Measurements from ENCODE around the gene TRABD2B.
A peak's percentile ranks its signal among the peaks of the same experiment; 100 is the strongest.

Gene TRABD2B

DNA sequence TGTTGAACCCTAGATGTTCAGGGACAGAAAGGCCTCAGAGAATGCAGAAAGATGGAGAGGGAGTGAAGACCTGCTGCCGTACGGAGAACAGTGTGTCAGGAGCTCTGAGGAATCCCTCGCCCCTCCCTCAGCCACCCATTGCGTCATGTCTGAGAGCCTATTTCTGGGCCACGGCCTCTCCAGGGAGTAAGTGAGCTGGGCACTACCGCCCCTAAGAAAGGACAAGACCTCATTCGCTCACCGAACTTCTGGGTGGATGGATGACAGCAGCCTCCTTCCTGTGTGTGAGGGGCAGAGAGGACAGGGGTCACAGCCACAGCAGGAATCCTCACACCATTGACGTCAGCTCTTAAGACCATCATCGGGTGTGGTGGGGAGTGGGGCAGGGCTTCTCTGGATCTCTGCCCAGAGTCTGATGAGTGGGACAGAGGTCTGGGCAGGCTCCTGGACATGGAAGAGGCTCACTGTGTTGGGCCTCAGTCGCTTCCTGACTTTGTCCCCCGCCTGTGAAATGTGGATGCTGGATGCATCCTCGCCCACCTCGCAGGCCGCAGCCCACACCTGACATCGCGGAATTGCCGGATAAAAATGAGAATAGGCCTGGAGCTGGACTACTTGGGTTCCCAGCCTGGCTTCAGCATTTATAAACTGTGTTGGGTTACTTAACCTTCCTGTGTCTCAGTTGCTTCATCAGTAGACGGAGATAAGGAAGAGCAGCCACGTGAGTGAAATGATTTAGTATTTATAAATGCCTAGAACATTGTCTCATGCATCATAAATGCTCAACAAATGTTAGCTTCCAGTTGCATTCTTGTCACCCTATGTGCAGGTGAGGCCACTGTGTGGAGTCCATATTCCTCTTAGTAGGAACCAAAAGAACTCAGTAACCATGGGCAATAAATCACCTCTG, 238.6 kb downstream of the TRABD2B start:
- Histone ChIP-seq H3K9ac (ENCODE audit: low read length) (no peak overlapping the region), H2BK12ac (ENCODE audit: low read length in 2 of 2) (no peak overlapping the region), H4K91ac (ENCODE audit: low read length) (no peak overlapping the region), H3K4me3 (ENCODE audit: insufficient read depth in 1 of 2, low read depth in 1 of 2, low read length in 2 of 2) (no peak overlapping the region), H3K14ac (ENCODE audit: low read length in 2 of 2) (no peak overlapping the region), H4K8ac (ENCODE audit: low read length) (no peak overlapping the region), H3K79me1 (replicated peaks; ENCODE audit: low read length, poor library complexity, severe bottlenecking) (no peaks in the 10 kb centered on the region), H3K4me1 (ENCODE audit: control insufficient read depth, insufficient read depth, low read depth, low read length) (no peaks in the 10 kb centered on the region), H3K4ac (ENCODE audit: low read depth in 1 of 2, low read length in 2 of 2) (no peak overlapping the region), H3K9me3 (ENCODE audit: control insufficient read depth, low read length) (no peaks in the 10 kb centered on the region), H2BK120ac (ENCODE audit: low read depth, low read length) (no peak overlapping the region), H3K18ac (ENCODE audit: low read depth in 1 of 2, low read length in 2 of 2) (no peak overlapping the region), H2BK15ac (ENCODE audit: low read depth, poor library complexity, severe bottlenecking) (no peak overlapping the region), H3K4me2 (ENCODE audit: low read length, poor library complexity, severe bottlenecking) (no peak overlapping the region), H2AFZ (ENCODE audit: low read depth, low read length) (no peak overlapping the region), H3K23ac (ENCODE audit: low read length in 2 of 2) (no peak overlapping the region), H3K36me3 (ENCODE audit: control insufficient read depth in 1 of 2, insufficient read depth in 2 of 2, low read depth in 1 of 2, low read length in 2 of 2) (no peaks in the 10 kb centered on the region), H2AK5ac (ENCODE audit: low read length, severe bottlenecking) (no peak overlapping the region), H2BK5ac (ENCODE audit: low read depth, low read length, poor library complexity, severe bottlenecking) (no peak overlapping the region), H3K27me3 (ENCODE audit: control insufficient read depth in 1 of 2, insufficient read depth in 1 of 2, low read length in 2 of 2) (peaks cover 0 to 74% of the 10 kb centered on the region in 2 experiments), H3K27ac (ENCODE audit: low read length, poor library complexity, severe bottlenecking) (no peak overlapping the region)
- WGBS = 78% methylated on average over 19 of the region's 20 CpGs
- DNase-seq = peak; percentile 17

DNA sequence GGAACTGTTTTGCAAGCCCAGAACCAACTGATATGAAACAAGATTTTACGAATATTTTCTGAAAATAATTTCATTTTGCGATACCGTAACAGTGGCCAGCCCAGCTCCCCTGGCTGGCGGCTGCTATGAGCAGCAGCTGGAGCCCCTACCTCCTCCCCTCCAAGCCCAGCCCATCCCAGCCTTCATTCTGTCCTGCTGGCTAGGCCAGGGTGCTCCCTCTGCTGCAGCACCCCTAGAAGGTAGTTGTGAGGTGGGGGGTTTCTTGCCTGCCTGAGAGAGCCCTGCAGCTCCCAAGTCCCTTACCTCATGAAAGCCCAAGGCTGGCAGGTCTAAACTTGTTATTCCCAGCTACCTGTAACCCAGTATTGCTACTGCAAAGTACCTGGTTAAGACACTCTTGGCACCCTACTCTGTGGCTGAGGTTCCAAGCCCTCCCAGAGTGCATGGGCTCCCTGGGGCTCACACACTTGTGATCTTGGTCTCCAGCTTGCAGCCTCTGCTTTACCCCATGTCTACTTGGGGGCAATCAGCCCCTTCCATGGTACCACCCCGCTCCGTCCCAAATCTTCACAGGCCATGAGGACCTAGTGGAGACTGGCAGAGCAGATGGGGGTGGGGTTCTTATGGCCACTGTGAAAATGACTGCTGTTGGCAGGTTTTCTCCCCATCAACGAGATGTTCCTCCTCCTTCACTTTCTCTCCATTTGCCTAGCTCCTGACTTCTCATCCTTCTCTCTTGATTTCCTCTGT, 239.8 kb downstream of the TRABD2B start:
- Histone ChIP-seq H4K8ac (ENCODE audit: low read length) (no peak overlapping the region), H3K79me1 (replicated peaks; ENCODE audit: low read length, poor library complexity, severe bottlenecking) (no peaks in the 10 kb centered on the region), H3K18ac (ENCODE audit: low read depth in 1 of 2, low read length in 2 of 2) (no peak overlapping the region), H2BK5ac (ENCODE audit: low read depth, low read length, poor library complexity, severe bottlenecking) (no peak overlapping the region), H3K4me3 (ENCODE audit: insufficient read depth in 1 of 2, low read depth in 1 of 2, low read length in 2 of 2) (no peak overlapping the region), H2BK15ac (ENCODE audit: low read depth, poor library complexity, severe bottlenecking) (no peak overlapping the region), H3K4ac (ENCODE audit: low read depth in 1 of 2, low read length in 2 of 2) (no peak overlapping the region), H2AK5ac (ENCODE audit: low read length, severe bottlenecking) (no peak overlapping the region), H3K9me3 (ENCODE audit: control insufficient read depth, low read length) (no peaks in the 10 kb centered on the region), H3K23ac (ENCODE audit: low read length in 2 of 2) (no peak overlapping the region), H3K4me1 (ENCODE audit: control insufficient read depth, insufficient read depth, low read depth, low read length) (no peaks in the 10 kb centered on the region), H4K91ac (ENCODE audit: low read length) (no peak overlapping the region), H2AFZ (ENCODE audit: low read depth, low read length) (no peak overlapping the region), H3K9ac (ENCODE audit: low read length) (no peak overlapping the region), H3K27me3 (ENCODE audit: control insufficient read depth in 1 of 2, insufficient read depth in 1 of 2, low read length in 2 of 2) (peaks cover 0 to 68% of the 10 kb centered on the region in 2 experiments), H2BK120ac (ENCODE audit: low read depth, low read length) (no peak overlapping the region), H3K4me2 (ENCODE audit: low read length, poor library complexity, severe bottlenecking) (no peak overlapping the region), H3K27ac (ENCODE audit: low read length, poor library complexity, severe bottlenecking) (no peak overlapping the region), H3K14ac (ENCODE audit: low read length in 2 of 2) (no peak overlapping the region), H3K36me3 (ENCODE audit: control insufficient read depth in 1 of 2, insufficient read depth in 2 of 2, low read depth in 1 of 2, low read length in 2 of 2) (no peaks in the 10 kb centered on the region), H2BK12ac (ENCODE audit: low read length in 2 of 2) (no peak overlapping the region)
- no peak for DNase-seq
- 77% methylated on average over 7 of the region's 7 CpGs for WGBS

DNA sequence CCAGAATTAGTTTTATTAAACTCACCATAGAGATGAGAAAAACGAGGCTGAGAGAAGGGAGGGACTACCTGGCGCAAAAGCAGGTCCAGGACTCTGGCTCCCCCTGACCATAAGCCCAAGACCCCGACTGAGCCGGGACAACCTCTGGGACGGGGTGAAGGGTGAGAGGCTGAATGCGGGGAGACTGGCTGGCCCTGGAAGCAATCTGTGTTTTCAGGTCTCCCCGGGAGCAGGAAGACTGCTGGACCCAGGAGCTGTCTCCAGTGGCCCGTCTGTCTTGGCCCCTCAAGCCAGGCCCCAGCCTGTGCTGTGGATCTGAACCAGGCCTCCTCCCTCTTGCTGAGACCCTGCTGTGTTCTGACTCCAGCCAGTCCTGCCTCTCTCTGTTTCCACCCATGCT, 240.8 kb downstream of the TRABD2B start:
- 74% methylated on average over 8 of the region's 8 CpGs for WGBS
- no peaks in the 10 kb centered on the region for H3K79me1 ChIP-seq (replicated peaks; ENCODE audit: low read length, poor library complexity, severe bottlenecking)
- H2BK12ac ChIP-seq (ENCODE audit: low read length in 2 of 2) = no peak overlapping the region
- H2AFZ ChIP-seq (ENCODE audit: low read depth, low read length) = no peak overlapping the region
- H3K4me1 ChIP-seq (ENCODE audit: control insufficient read depth, insufficient read depth, low read depth, low read length) = no peaks in the 10 kb centered on the region
- H3K14ac ChIP-seq (ENCODE audit: low read length in 2 of 2) = no peak overlapping the region
- no peak overlapping the region for H2BK15ac ChIP-seq (ENCODE audit: low read depth, poor library complexity, severe bottlenecking)
- no peak overlapping the region for H3K18ac ChIP-seq (ENCODE audit: low read depth in 1 of 2, low read length in 2 of 2)
- no peak overlapping the region for H3K4me3 ChIP-seq (ENCODE audit: insufficient read depth in 1 of 2, low read depth in 1 of 2, low read length in 2 of 2)
- no peak overlapping the region for H3K27ac ChIP-seq (ENCODE audit: low read length, poor library complexity, severe bottlenecking)
- DNase-seq = no peak
- no peak overlapping the region for H3K23ac ChIP-seq (ENCODE audit: low read length in 2 of 2)
- no peaks in the 10 kb centered on the region for H3K9me3 ChIP-seq (ENCODE audit: control insufficient read depth, low read length)
- H3K9ac ChIP-seq (ENCODE audit: low read length) = no peak overlapping the region
- no peak overlapping the region for H3K4me2 ChIP-seq (ENCODE audit: low read length, poor library complexity, severe bottlenecking)
- no peak overlapping the region for H4K91ac ChIP-seq (ENCODE audit: low read length)
- no peak overlapping the region for H4K8ac ChIP-seq (ENCODE audit: low read length)
- H2AK5ac ChIP-seq (ENCODE audit: low read length, severe bottlenecking) = no peak overlapping the region
- H3K27me3 ChIP-seq (ENCODE audit: control insufficient read depth in 1 of 2, insufficient read depth in 1 of 2, low read length in 2 of 2) = peaks cover 3 to 60% of the 10 kb centered on the region in 2 experiments
- H2BK120ac ChIP-seq (ENCODE audit: low read depth, low read length) = no peak overlapping the region
- H3K36me3 ChIP-seq (ENCODE audit: control insufficient read depth in 1 of 2, insufficient read depth in 2 of 2, low read depth in 1 of 2, low read length in 2 of 2) = no peaks in the 10 kb centered on the region
- no peak overlapping the region for H3K4ac ChIP-seq (ENCODE audit: low read depth in 1 of 2, low read length in 2 of 2)
- H2BK5ac ChIP-seq (ENCODE audit: low read depth, low read length, poor library complexity, severe bottlenecking) = no peak overlapping the region

DNA sequence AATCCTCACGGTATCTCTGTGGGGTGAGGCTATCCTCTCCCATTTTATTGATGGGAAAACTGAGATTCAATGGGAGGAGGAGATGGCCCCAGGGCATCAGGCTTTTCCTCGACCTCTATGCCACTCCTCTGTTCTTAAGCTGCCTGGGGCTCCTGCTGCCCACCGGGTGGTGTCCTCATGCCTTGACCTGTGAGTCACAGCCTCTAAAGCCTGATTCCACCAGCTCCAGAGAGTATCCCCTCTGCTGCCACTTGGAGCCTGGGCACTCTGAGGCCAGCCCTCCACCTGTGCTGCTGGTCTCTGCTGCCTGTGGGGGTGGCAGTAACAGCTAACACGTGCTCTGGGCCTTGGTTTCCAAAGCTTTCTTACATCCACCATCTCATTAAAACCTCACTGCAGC, 241.2 kb downstream of the TRABD2B start:
- H3K4me1 ChIP-seq (ENCODE audit: control insufficient read depth, insufficient read depth, low read depth, low read length) = no peaks in the 10 kb centered on the region
- H2BK12ac ChIP-seq (ENCODE audit: low read length in 2 of 2) = no peak overlapping the region
- H3K18ac ChIP-seq (ENCODE audit: low read depth in 1 of 2, low read length in 2 of 2) = no peak overlapping the region
- no peak overlapping the region for H3K4me3 ChIP-seq (ENCODE audit: insufficient read depth in 1 of 2, low read depth in 1 of 2, low read length in 2 of 2)
- H4K8ac ChIP-seq (ENCODE audit: low read length) = no peak overlapping the region
- 73% methylated on average over 4 of the region's 4 CpGs for WGBS
- no peak overlapping the region for H2BK120ac ChIP-seq (ENCODE audit: low read depth, low read length)
- no peak overlapping the region for H3K23ac ChIP-seq (ENCODE audit: low read length in 2 of 2)
- no peak overlapping the region for H2BK15ac ChIP-seq (ENCODE audit: low read depth, poor library complexity, severe bottlenecking)
- H3K9me3 ChIP-seq (ENCODE audit: control insufficient read depth, low read length) = no peaks in the 10 kb centered on the region
- H4K91ac ChIP-seq (ENCODE audit: low read length) = no peak overlapping the region
- DNase-seq = no peak
- no peak overlapping the region for H2AFZ ChIP-seq (ENCODE audit: low read depth, low read length)
- no peak overlapping the region for H2BK5ac ChIP-seq (ENCODE audit: low read depth, low read length, poor library complexity, severe bottlenecking)
- no peak overlapping the region for H3K9ac ChIP-seq (ENCODE audit: low read length)
- H3K36me3 ChIP-seq (ENCODE audit: control insufficient read depth in 1 of 2, insufficient read depth in 2 of 2, low read depth in 1 of 2, low read length in 2 of 2) = no peaks in the 10 kb centered on the region
- H3K27me3 ChIP-seq (ENCODE audit: control insufficient read depth in 1 of 2, insufficient read depth in 1 of 2, low read length in 2 of 2) = peaks cover 3 to 57% of the 10 kb centered on the region in 2 experiments
- no peaks in the 10 kb centered on the region for H3K79me1 ChIP-seq (replicated peaks; ENCODE audit: low read length, poor library complexity, severe bottlenecking)
- no peak overlapping the region for H3K14ac ChIP-seq (ENCODE audit: low read length in 2 of 2)
- no peak overlapping the region for H3K4me2 ChIP-seq (ENCODE audit: low read length, poor library complexity, severe bottlenecking)
- H2AK5ac ChIP-seq (ENCODE audit: low read length, severe bottlenecking) = no peak overlapping the region
- no peak overlapping the region for H3K4ac ChIP-seq (ENCODE audit: low read depth in 1 of 2, low read length in 2 of 2)
- H3K27ac ChIP-seq (ENCODE audit: low read length, poor library complexity, severe bottlenecking) = no peak overlapping the region
